Parathyroid adenoma (tissue), 2 donors: ENCODE results near the gene DDHD1.

Source experiments
- H2AFZ ChIP-seq: fragments of 300-600 bp; sonication (generic); one replicate; pipeline ENCODE4 v1.7.0; 2017; ENCODE audit warnings: antibody characterized with exemption, mild to moderate bottlenecking
- H3K27ac ChIP-seq: fragments of 300-600 bp; sonication (generic); one replicate; pipeline ENCODE4 v1.7.0; 2017
- H3K27me3 ChIP-seq: fragments of 300-600 bp; sonication (generic); one replicate; pipeline ENCODE4 v1.7.0; 2017; ENCODE audit warnings: low read length; ENCODE audit not compliant: control insufficient read depth, insufficient read depth
- H3K36me3 ChIP-seq: fragments of 300-600 bp; sonication (generic); one replicate; pipeline ENCODE4 v1.7.0; 2017; ENCODE audit warnings: low read length; ENCODE audit not compliant: control insufficient read depth, insufficient read depth
- H3K4me1 ChIP-seq: fragments of 300-600 bp; sonication (generic); one replicate; pipeline ENCODE4 v1.7.0; 2017; ENCODE audit warnings: control low read depth
- H3K4me2 ChIP-seq: fragments of 300-600 bp; sonication (generic); one replicate; pipeline ENCODE4 v1.7.0; 2017; ENCODE audit warnings: low read length
- H3K4me3 ChIP-seq: fragments of 300-600 bp; sonication (generic); one replicate; pipeline ENCODE4 v1.7.0; 2017; ENCODE audit warnings: low read depth, low read length
- H3K79me2 ChIP-seq: fragments of 300-600 bp; sonication (generic); one replicate; pipeline ENCODE4 v1.7.0; 2017; ENCODE audit warnings: control low read depth
- H3K9ac ChIP-seq: fragments of 300-600 bp; sonication (generic); one replicate; pipeline ENCODE4 v1.7.0; 2017; ENCODE audit warnings: mild to moderate bottlenecking
- H3K9me3 ChIP-seq: fragments of 300-600 bp; sonication (generic); one replicate; pipeline ENCODE4 v1.7.0; 2017; ENCODE audit warnings: low read length; ENCODE audit not compliant: control insufficient read depth
- TF ChIP-seq, protein P1 (sequence below): fragments of 300-600 bp; sonication (generic); IDR thresholded peaks from one replicate; pipeline ENCODE4 v1.7.0; 2017; ENCODE audit warnings: antibody characterized with exemption, mild to moderate bottlenecking
- donor health status: primary hyperparathyroidism.

The DDHD1 gene

DNA sequence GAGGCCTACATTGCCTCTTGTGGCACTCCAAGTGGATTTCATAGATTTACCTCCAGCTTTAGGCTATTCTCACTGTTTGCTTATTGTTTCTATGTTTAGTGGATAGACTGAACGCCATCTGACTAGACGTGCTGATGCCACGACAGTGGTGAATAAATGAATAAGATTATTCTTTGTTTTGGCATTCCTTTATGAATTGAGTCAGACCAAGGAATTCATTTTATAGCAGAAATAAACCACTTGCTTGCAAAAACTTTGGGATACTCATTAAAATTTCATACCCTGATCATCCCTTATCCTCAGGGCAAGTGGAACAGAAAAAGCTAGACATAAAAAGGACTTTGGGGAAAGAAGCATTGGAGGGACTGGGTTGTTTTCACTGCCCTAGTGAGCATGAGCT is 130.5 kb downstream of the DDHD1 start:
- no peak overlapping the region for H3K27ac ChIP-seq
- TF ChIP-seq, protein P1, sequence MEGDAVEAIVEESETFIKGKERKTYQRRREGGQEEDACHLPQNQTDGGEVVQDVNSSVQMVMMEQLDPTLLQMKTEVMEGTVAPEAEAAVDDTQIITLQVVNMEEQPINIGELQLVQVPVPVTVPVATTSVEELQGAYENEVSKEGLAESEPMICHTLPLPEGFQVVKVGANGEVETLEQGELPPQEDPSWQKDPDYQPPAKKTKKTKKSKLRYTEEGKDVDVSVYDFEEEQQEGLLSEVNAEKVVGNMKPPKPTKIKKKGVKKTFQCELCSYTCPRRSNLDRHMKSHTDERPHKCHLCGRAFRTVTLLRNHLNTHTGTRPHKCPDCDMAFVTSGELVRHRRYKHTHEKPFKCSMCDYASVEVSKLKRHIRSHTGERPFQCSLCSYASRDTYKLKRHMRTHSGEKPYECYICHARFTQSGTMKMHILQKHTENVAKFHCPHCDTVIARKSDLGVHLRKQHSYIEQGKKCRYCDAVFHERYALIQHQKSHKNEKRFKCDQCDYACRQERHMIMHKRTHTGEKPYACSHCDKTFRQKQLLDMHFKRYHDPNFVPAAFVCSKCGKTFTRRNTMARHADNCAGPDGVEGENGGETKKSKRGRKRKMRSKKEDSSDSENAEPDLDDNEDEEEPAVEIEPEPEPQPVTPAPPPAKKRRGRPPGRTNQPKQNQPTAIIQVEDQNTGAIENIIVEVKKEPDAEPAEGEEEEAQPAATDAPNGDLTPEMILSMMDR = no peak
- no peak overlapping the region for H3K4me3 ChIP-seq
- no peaks in the 10 kb centered on the region for H3K9me3 ChIP-seq
- H3K79me2 ChIP-seq = no peaks in the 10 kb centered on the region
- no peaks in the 10 kb centered on the region for H3K4me1 ChIP-seq
- H3K4me2 ChIP-seq = no peak overlapping the region
- no peak overlapping the region for H3K9ac ChIP-seq
- H3K36me3 ChIP-seq = no peaks in the 10 kb centered on the region
- no peaks in the 10 kb centered on the region for H3K27me3 ChIP-seq
- no peak overlapping the region for H2AFZ ChIP-seq

GRCh38 chr14:53020193-53020932 is 132.8 kb downstream of the DDHD1 start:
- Histone ChIP-seq H3K27ac (no peak overlapping the region), H3K36me3 (no peaks in the 10 kb centered on the region), H3K27me3 (no peaks in the 10 kb centered on the region), H3K4me1 (no peaks in the 10 kb centered on the region), H3K9ac (no peak overlapping the region), H3K4me3 (no peak overlapping the region), H2AFZ (no peak overlapping the region), H3K79me2 (no peaks in the 10 kb centered on the region), H3K9me3 (no peaks in the 10 kb centered on the region), H3K4me2 (no peak overlapping the region)
- TF ChIP-seq, protein P1 = no peak

DNA sequence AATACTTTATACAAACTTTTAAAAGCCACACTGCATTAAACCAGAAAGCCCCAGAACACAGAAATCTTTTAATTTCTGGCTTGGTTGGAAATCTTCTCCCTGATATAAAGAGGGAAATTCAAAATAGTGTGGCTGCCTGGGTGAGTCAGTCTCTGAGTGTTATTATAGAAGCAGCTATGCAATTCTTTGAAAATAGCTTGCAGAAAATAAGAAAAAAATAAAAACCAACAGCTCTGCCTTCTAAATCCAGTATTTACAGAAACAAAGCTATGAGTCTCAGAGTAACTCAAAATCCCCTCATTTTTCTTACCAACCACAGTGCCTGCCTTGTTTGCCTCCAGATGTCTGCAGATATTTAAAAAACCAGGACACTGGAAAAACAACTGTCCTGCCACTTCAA is 133.7 kb downstream of the DDHD1 start:
- Histone ChIP-seq H3K27me3 (no peaks in the 10 kb centered on the region), H2AFZ (no peak overlapping the region), H3K79me2 (no peaks in the 10 kb centered on the region), H3K36me3 (no peaks in the 10 kb centered on the region), H3K9ac (no peak overlapping the region), H3K27ac (no peak overlapping the region), H3K9me3 (no peaks in the 10 kb centered on the region), H3K4me1 (no peaks in the 10 kb centered on the region), H3K4me2 (no peak overlapping the region), H3K4me3 (no peak overlapping the region)
- TF ChIP-seq, protein P1 = no peak

- Histone ChIP-seq H3K4me1 (no peaks in the 10 kb centered on the region), H3K27ac (no peak overlapping the region), H2AFZ (no peak overlapping the region), H3K79me2 (no peaks in the 10 kb centered on the region), H3K9me3 (no peaks in the 10 kb centered on the region), H3K4me3 (no peak overlapping the region), H3K9ac (no peak overlapping the region), H3K27me3 (no peaks in the 10 kb centered on the region), H3K4me2 (no peak overlapping the region), H3K36me3 (no peaks in the 10 kb centered on the region)
- TF ChIP-seq, protein P1 = no peak
These were observed 135.3 kb downstream of the DDHD1 start for GRCh38 chr14:53017837-53018236.

- H2AFZ ChIP-seq = no peak overlapping the region
- H3K36me3 ChIP-seq = no peaks in the 10 kb centered on the region
- H3K4me2 ChIP-seq = no peak overlapping the region
- no peaks in the 10 kb centered on the region for H3K27me3 ChIP-seq
- H3K79me2 ChIP-seq = no peaks in the 10 kb centered on the region
- H3K9ac ChIP-seq = no peak overlapping the region
- no peaks in the 10 kb centered on the region for H3K4me1 ChIP-seq
- TF ChIP-seq, protein P1 = no peak
- H3K9me3 ChIP-seq = no peaks in the 10 kb centered on the region
- no peak overlapping the region for H3K27ac ChIP-seq
- no peak overlapping the region for H3K4me3 ChIP-seq
These were observed 136.2 kb downstream of the DDHD1 start for GRCh38 chr14:53016919-53017318.
